IMR-90 (cell line): ENCODE measurements around the gene GPR173. TPM values are rescaled to one million over a fixed set of nuclear protein-coding genes. Genes with fewer than 3 reads are reported as not detected.
A peak's percentile ranks its signal among the peaks of the same experiment; 100 is the strongest.

Experiments
- ATAC-seq: fragments of 200-7000 bp; cut with Tn5 transposase; 2 replicates; pipeline ENCODE4 v1.9.1; 2020; ENCODE audit warnings: low read depth, mild to moderate bottlenecking, moderate library complexity
- BruUV-seq: library from RNA; stranded (reverse); fragments of 400-500 nt; replicated peaks from 2 replicates; lab custom pipeline; 2021; lab: Mats Ljungman, UMichigan
- CTCF ChIA-PET: fragments of 300-600 bp; formaldehyde crosslinking; extraction: SDS; loops from one replicate; lab custom pipeline; 2021; ENCODE audit warnings: antibody characterized with exemption; lab: Yijun Ruan, JAX
- POLR2A ChIA-PET: fragments of 300-600 bp; sonication (Branson Sonifier 250); formaldehyde crosslinking; loops from one replicate; lab custom pipeline; 2022; ENCODE audit warnings: antibody characterized with exemption; ENCODE audit not compliant: unreplicated experiment; lab: Charles Lee
- DNase-seq: peaks from one replicate; pipeline ENCODE4 v3.0.0; 2013
- H2AFZ ChIP-seq: replicated peaks from 2 replicates; pipeline ENCODE3; 2013; ENCODE audit warnings: low read length, mild to moderate bottlenecking; ENCODE audit not compliant: poor library complexity
- H2AK5ac ChIP-seq: 2 replicates; pipeline ENCODE4 v1.6.1; 2013; ENCODE audit warnings: low read depth, low read length, inconsistent platforms
- H2AK9ac ChIP-seq: replicated peaks from 2 replicates; pipeline ENCODE3; 2013; ENCODE audit warnings: mild to moderate bottlenecking, low read depth, low read length, moderate library complexity; ENCODE audit not compliant: poor library complexity
- H2BK120ac ChIP-seq: 2 replicates; pipeline ENCODE4 v1.6.1; 2013; ENCODE audit warnings: low read depth, low read length, inconsistent platforms
- H2BK15ac ChIP-seq: 3 replicates; pipeline ENCODE4 v1.6.1; 2013; ENCODE audit warnings: low read depth, low read length, inconsistent platforms
- H2BK20ac ChIP-seq: 2 replicates; pipeline ENCODE4 v1.6.1; 2013; ENCODE audit warnings: low read depth, mild to moderate bottlenecking, inconsistent platforms, low read length, moderate library complexity
- H2BK5ac ChIP-seq: 2 replicates; pipeline ENCODE4 v1.6.1; 2013; ENCODE audit warnings: mild to moderate bottlenecking, low read depth, low read length, inconsistent platforms; ENCODE audit not compliant: poor library complexity, severe bottlenecking
- H3K14ac ChIP-seq: replicated peaks from 2 replicates; pipeline ENCODE4 v1.6.1; 2013; ENCODE audit warnings: low read depth, low read length, inconsistent platforms
- H3K18ac ChIP-seq: 2 replicates; pipeline ENCODE4 v1.6.1; 2013; ENCODE audit warnings: low read depth, low read length, control low read depth
- H3K23ac ChIP-seq: 2 replicates; pipeline ENCODE4 v1.6.1; 2013; ENCODE audit warnings: low read depth, low read length, inconsistent platforms
- H3K27ac ChIP-seq: 2 replicates; pipeline ENCODE4 v1.5.1; 2013; ENCODE audit warnings: mild to moderate bottlenecking, control low read depth, low read length; ENCODE audit not compliant: insufficient read depth
- H3K27me3 ChIP-seq: 2 replicates; pipeline ENCODE4 v1.6.1; 2013; ENCODE audit warnings: low read length; ENCODE audit not compliant: control insufficient read depth, insufficient read depth
- H3K36me3 ChIP-seq: 2 replicates; pipeline ENCODE4 v1.6.1; 2013; ENCODE audit warnings: low read length, mixed read lengths; ENCODE audit not compliant: control insufficient read depth, insufficient read depth
- H3K4ac ChIP-seq: 2 replicates; pipeline ENCODE4 v1.6.1; 2013; ENCODE audit warnings: low read depth, low read length, inconsistent platforms
- H3K4me1 ChIP-seq: 2 replicates; pipeline ENCODE4 v1.6.1; 2013; ENCODE audit warnings: low read length, mixed read lengths; ENCODE audit not compliant: control insufficient read depth, insufficient read depth
- H3K4me2 ChIP-seq: 2 replicates; pipeline ENCODE4 v1.6.1; 2013; ENCODE audit warnings: low read depth, mild to moderate bottlenecking, control low read depth, low read length, moderate library complexity
- H3K4me3 ChIP-seq: 2 replicates; pipeline ENCODE4 v1.5.1; 2013; ENCODE audit warnings: low read depth, mild to moderate bottlenecking, control low read depth, low read length, moderate library complexity; ENCODE audit not compliant: insufficient read depth
- H3K56ac ChIP-seq: 2 replicates; pipeline ENCODE4 v1.6.1; 2013; ENCODE audit warnings: low read length, inconsistent platforms; ENCODE audit not compliant: insufficient read depth; ENCODE audit errors: extremely low read depth
- H3K79me1 ChIP-seq, 2 experiments: 2 replicates each; pipeline ENCODE4 v1.6.1; 2013; ENCODE audit warnings: low read length in 2 of 2, inconsistent platforms in 1 of 2, low read depth in 1 of 2
- H3K9ac ChIP-seq: 2 replicates; pipeline ENCODE4 v1.6.1; 2013; ENCODE audit warnings: low read depth, low read length, control low read depth
- H3K9me1 ChIP-seq: 2 replicates; pipeline ENCODE4 v1.6.1; 2013; ENCODE audit warnings: low read length, inconsistent platforms; ENCODE audit not compliant: insufficient read depth
- H3K9me3 ChIP-seq: 2 replicates; pipeline ENCODE4 v1.6.1; 2013; ENCODE audit warnings: low read length; ENCODE audit not compliant: control insufficient read depth, insufficient read depth
- H4K20me1 ChIP-seq: 2 replicates; pipeline ENCODE4 v1.6.1; 2013; ENCODE audit warnings: low read length, inconsistent platforms; ENCODE audit not compliant: insufficient read depth
- H4K5ac ChIP-seq: 2 replicates; pipeline ENCODE4 v1.6.1; 2013; ENCODE audit warnings: mild to moderate bottlenecking, low read depth, low read length, control low read depth
- H4K8ac ChIP-seq, 2 experiments: 2 replicates each; pipeline ENCODE4 v1.6.1; 2013; ENCODE audit warnings: low read depth in 2 of 2, low read length in 2 of 2, control low read depth in 1 of 2, inconsistent platforms in 1 of 2
- H4K91ac ChIP-seq: 2 replicates; pipeline ENCODE4 v1.6.1; 2013; ENCODE audit warnings: low read depth, low read length, inconsistent platforms; ENCODE audit not compliant: insufficient read depth
- CHD1 ChIP-seq: IDR thresholded peaks from 2 replicates; pipeline ENCODE4 v1.6.1; 2012; ENCODE audit warnings: low read depth, low read length, improper control_type of control experiment
- MXI1 ChIP-seq: IDR thresholded peaks from 2 replicates; pipeline ENCODE4 v1.6.1; 2012; ENCODE audit warnings: low read depth, mild to moderate bottlenecking, low read length, moderate library complexity, borderline replicate concordance
- RAD21 ChIP-seq: IDR thresholded peaks from 2 replicates; pipeline ENCODE4 v1.6.1; 2012; ENCODE audit warnings: low read length, improper control_type of control experiment
- WGBS, 2 experiments: methylation state at CpG; one replicate each; pipeline versions ENCODE4 v1.1.5 to v1.1.7; 2013; ENCODE audit warnings: missing lambda C conversion rate in 2 of 2; ENCODE audit not compliant: insufficient read length in 1 of 2; ENCODE audit errors: extremely low coverage in 2 of 2; 5-methylcytosine and 5-hydroxymethylcytosine counted together
- dilution Hi-C: fragments of 300-500 bp; cut with HindIII; formaldehyde crosslinking; loops from one replicate; pipeline ENCODE4 v1.14.3; 2018; ENCODE audit warnings: low sequenced_read_pairs; ENCODE audit not compliant: unreplicated experiment
- in situ Hi-C: fragments of 300-500 bp; cut with MboI; formaldehyde crosslinking; loops from 3 replicates; pipeline ENCODE4 v1.14.3; 2019; ENCODE audit warnings: low sequenced_read_pairs, inconsistent platforms, mixed read lengths
- intact Hi-C: fragments of 100-400 bp; cut with micrococcal nuclease; formaldehyde crosslinking; loops from 2 replicates; pipeline ENCODE4 v1.10.0; 2022
- polyA plus RNA-seq, 3 experiments: library from polyadenylated mRNA; depleted of rRNA; stranded (reverse); fragments of >200 nt; gene quantifications; 2 replicates each; pipeline ENCODE4 v1.2.3, GENCODE V29; 2012; ENCODE audit warnings: low replicate concordance in 1 of 3
- total RNA-seq: library from RNA; depleted of rRNA; stranded (reverse); fragments of >200 nt; gene quantifications from 2 replicates; pipeline ENCODE4 v1.2.3, GENCODE V29; 2012
- TF ChIP-seq, protein P1 (sequence below): fragments of 150-350 bp; IDR thresholded peaks from 2 replicates; pipeline ENCODE4 v1.6.1; 2017; ENCODE audit warnings: mild to moderate bottlenecking, antibody characterized with exemption, low read length, low read depth

GPR173 gene
- total and polyA plus RNA-seq, 2 of the 4 experiments (the other 2 are of a cell fraction) = 0.90 to 6.1 TPM

DNA sequence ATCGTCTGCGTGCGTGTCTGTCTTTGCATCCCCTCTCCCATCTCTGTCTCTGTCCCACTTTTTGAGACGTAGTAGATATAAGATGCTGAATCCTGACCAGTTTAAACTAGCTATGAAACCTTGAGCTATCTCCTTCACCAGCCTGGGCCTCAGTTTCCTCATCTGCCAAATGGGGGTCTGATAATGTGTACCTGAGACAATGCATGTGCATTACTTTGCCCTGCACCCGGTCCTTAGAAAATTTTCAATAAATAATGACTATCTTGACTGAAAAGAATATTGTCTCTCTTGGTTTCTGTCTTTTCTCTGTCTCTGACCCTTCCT is 46.0 kb downstream of the GPR173 start:
- no CpG with 5 or more reads among the region's 5 CpGs for WGBS, 2 experiments
- H3K27ac ChIP-seq = peak overlapping the region; percentile 45

More for the DNA sequence above, 46.0 kb downstream of the GPR173 start:
- Histone ChIP-seq H4K20me1 (no peaks in the 10 kb centered on the region), H3K23ac (peak overlapping the region; percentile 71; the same call in 1 of the 2 replicates), H3K4me3 (peak overlapping the region; percentile 55), H4K5ac (no peak overlapping the region), H2AK5ac (no peak overlapping the region), H2AFZ (peak overlapping the region; percentile 93), H3K4ac (peak overlapping the region; percentile 25), H3K36me3 (no peaks in the 10 kb centered on the region), H4K91ac (0 out of 2 replicates have a peak overlapping the region, but pooled peaks have one; percentile 5), H2BK20ac (no peak overlapping the region), H2BK5ac (peak overlapping the region; percentile 47), H3K18ac (no peak overlapping the region), H2AK9ac (peak overlapping the region; percentile 84), H3K56ac (no peak overlapping the region), H3K4me1 (no peaks in the 10 kb centered on the region), H3K4me2 (peak overlapping the region; percentile 79), H3K27me3 (peaks cover 3% of the 10 kb centered on the region; the same call in 1 of the 2 replicates), H3K9ac (peak overlapping the region; percentile 55), H3K14ac (0 out of 2 replicates have a peak overlapping the region, but pooled peaks have one; percentile 10), H3K9me3 (no peaks in the 10 kb centered on the region), H2BK15ac (no peak overlapping the region), H3K79me1 (peaks cover 5 to 14% of the 10 kb centered on the region in 2 experiments; a peak in 3 of 4 replicates), H2BK120ac (no peak overlapping the region), H3K9me1 (no peaks in the 10 kb centered on the region), H4K8ac (peak overlapping the region in 1 of 2 experiments; percentile 75; a peak in 2 of 4 replicates)
- no TSS peak for BruUV-seq
- dilution Hi-C loops = no loop called here
- ChIA-PET CTCF (no interaction called here), POLR2A (no interaction called here)
- DNase-seq (no peak), ATAC-seq (no peak)
- intact Hi-C loops = loop anchor here (5.0 kb wide), 1 partner anchor 128 kb away; no protein-coding TSS in a partner anchor
- TF ChIP-seq RAD21 (no peak), MXI1 (no peak), CHD1 (no peak)
- TF ChIP-seq, protein P1, sequence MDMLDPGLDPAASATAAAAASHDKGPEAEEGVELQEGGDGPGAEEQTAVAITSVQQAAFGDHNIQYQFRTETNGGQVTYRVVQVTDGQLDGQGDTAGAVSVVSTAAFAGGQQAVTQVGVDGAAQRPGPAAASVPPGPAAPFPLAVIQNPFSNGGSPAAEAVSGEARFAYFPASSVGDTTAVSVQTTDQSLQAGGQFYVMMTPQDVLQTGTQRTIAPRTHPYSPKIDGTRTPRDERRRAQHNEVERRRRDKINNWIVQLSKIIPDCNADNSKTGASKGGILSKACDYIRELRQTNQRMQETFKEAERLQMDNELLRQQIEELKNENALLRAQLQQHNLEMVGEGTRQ = peak; percentile 71
- in situ Hi-C loops = no loop called here
